OCI-LY7 (cell line): ENCODE measurements around the gene PDCD2L. TPM values are rescaled to one million over a fixed set of nuclear protein-coding genes. Genes with fewer than 3 reads are reported as not detected.

Experiments used
- BruUV-seq: library from RNA; stranded (reverse); fragments of 400-500 nt; replicated peaks from 2 replicates; lab custom pipeline; 2021; lab: Mats Ljungman, UMichigan
- CTCF ChIA-PET: fragments of 300-600 bp; sonication (Branson Sonifier 250); formaldehyde crosslinking; loops from one replicate; lab custom pipeline; 2022; ENCODE audit warnings: antibody characterized with exemption; ENCODE audit not compliant: unreplicated experiment; lab: Charles Lee
- POLR2A ChIA-PET: fragments of 300-600 bp; sonication (Branson Sonifier 250); formaldehyde crosslinking; loops from one replicate; lab custom pipeline; 2022; ENCODE audit warnings: antibody characterized with exemption; lab: Charles Lee
- DNase-seq: peaks from one replicate; pipeline ENCODE4 v3.0.0-alpha.2; 2015; ENCODE audit warnings: low spot score
- H2AFZ ChIP-seq: fragments of 200-600 bp; sonication (generic), shearing (Covaris generic); 2 replicates; pipeline ENCODE4 v1.6.1; 2014; ENCODE audit warnings: mild to moderate bottlenecking, antibody characterized with exemption, low read length, moderate library complexity
- H3K27ac ChIP-seq: fragments of 200-600 bp; sonication (generic); 2 replicates; pipeline ENCODE4 v1.5.1; 2014; ENCODE audit warnings: mixed run types, low read depth, mild to moderate bottlenecking, moderate library complexity, low read length, inconsistent platforms; ENCODE audit not compliant: poor library complexity, severe bottlenecking
- H3K36me3 ChIP-seq: fragments of 200-600 bp; sonication (generic); 2 replicates; pipeline ENCODE4 v1.6.1; 2014; ENCODE audit warnings: mild to moderate bottlenecking, antibody characterized with exemption, low read length, moderate library complexity, mixed read lengths; ENCODE audit not compliant: insufficient read depth
- H3K4me1 ChIP-seq: fragments of 200-600 bp; sonication (generic); 2 replicates; pipeline ENCODE4 v1.5.1; 2014; ENCODE audit warnings: mild to moderate bottlenecking, low read length; ENCODE audit not compliant: insufficient read depth, poor library complexity, severe bottlenecking
- H3K4me2 ChIP-seq: fragments of 200-600 bp; sonication (generic); 2 replicates; pipeline ENCODE4 v1.6.1; 2014; ENCODE audit warnings: mild to moderate bottlenecking, low read length
- H3K4me3 ChIP-seq: fragments of 200-600 bp; sonication (generic); 2 replicates; pipeline ENCODE4 v1.5.1; 2014; ENCODE audit warnings: mild to moderate bottlenecking, low read depth, low read length; ENCODE audit not compliant: poor library complexity, severe bottlenecking
- H3K79me2 ChIP-seq: fragments of 200-600 bp; sonication (generic); 2 replicates; pipeline ENCODE4 v1.6.1; 2016; ENCODE audit warnings: low read depth, mild to moderate bottlenecking, low read length, moderate library complexity, mixed read lengths; ENCODE audit not compliant: insufficient read depth
- H3K9me2 ChIP-seq: fragments of 200-600 bp; sonication (generic); 2 replicates; pipeline ENCODE4 v1.6.1; 2016; ENCODE audit warnings: mild to moderate bottlenecking, low read length, mixed read lengths; ENCODE audit not compliant: insufficient read depth
- H3K9me3 ChIP-seq: fragments of 200-600 bp; sonication (generic); 2 replicates; pipeline ENCODE4 v1.6.1; 2014; ENCODE audit warnings: mild to moderate bottlenecking, mixed run types, low read length, mixed read lengths
- H4K20me1 ChIP-seq: fragments of 200-600 bp; sonication (generic); 2 replicates; pipeline ENCODE4 v1.6.1; 2014; ENCODE audit warnings: mild to moderate bottlenecking, antibody characterized with exemption, low read length, moderate library complexity, mixed read lengths; ENCODE audit not compliant: insufficient read depth
- EZH2phosphoT487 ChIP-seq: fragments of 200-600 bp; sonication (generic); IDR thresholded peaks from 2 replicates; pipeline ENCODE4 v1.6.1; 2018; ENCODE audit warnings: low read depth, borderline replicate concordance, mild to moderate bottlenecking, mixed run types, antibody characterized with exemption, low read length, moderate library complexity, mixed read lengths
- intact Hi-C: fragments of 100-400 bp; cut with micrococcal nuclease; formaldehyde crosslinking; loops from one replicate; pipeline ENCODE4 v1.10.0; 2022; ENCODE audit not compliant: unreplicated experiment
- total RNA-seq, 2 experiments: library from RNA; depleted of rRNA in 1 of 2; stranded (reverse); fragments of >200 nt in 1 of 2; shearing (Covaris generic) in 1 of 2; gene quantifications; 2 replicates each; pipeline ENCODE4 v1.2.3, GENCODE V29; 2014 to 2022
- TF ChIP-seq, protein P1 (sequence below): fragments of 200-600 bp; sonication (generic); conservative IDR thresholded peaks from 2 replicates; pipeline ENCODE4 v1.5.1; 2014; ENCODE audit warnings: mild to moderate bottlenecking, antibody characterized with exemption, low read length, moderate library complexity, mixed read lengths

Gene PDCD2L
- total RNA-seq, 2 experiments from 2014 or later = 27.5 to 30.0 TPM

- TF ChIP-seq, protein P1, sequence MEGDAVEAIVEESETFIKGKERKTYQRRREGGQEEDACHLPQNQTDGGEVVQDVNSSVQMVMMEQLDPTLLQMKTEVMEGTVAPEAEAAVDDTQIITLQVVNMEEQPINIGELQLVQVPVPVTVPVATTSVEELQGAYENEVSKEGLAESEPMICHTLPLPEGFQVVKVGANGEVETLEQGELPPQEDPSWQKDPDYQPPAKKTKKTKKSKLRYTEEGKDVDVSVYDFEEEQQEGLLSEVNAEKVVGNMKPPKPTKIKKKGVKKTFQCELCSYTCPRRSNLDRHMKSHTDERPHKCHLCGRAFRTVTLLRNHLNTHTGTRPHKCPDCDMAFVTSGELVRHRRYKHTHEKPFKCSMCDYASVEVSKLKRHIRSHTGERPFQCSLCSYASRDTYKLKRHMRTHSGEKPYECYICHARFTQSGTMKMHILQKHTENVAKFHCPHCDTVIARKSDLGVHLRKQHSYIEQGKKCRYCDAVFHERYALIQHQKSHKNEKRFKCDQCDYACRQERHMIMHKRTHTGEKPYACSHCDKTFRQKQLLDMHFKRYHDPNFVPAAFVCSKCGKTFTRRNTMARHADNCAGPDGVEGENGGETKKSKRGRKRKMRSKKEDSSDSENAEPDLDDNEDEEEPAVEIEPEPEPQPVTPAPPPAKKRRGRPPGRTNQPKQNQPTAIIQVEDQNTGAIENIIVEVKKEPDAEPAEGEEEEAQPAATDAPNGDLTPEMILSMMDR = no peak
- no peak for TF ChIP-seq EZH2phosphoT487
- no peak overlapping the region for H3K4me3 ChIP-seq
- DNase-seq = no peak
- no peak overlapping the region for H3K4me2 ChIP-seq
- H2AFZ ChIP-seq = no peak overlapping the region
- H3K36me3 ChIP-seq = peaks cover 89% of the 10 kb centered on the region
- H4K20me1 ChIP-seq = peaks cover 38% of the 10 kb centered on the region
- ChIA-PET POLR2A (interaction anchor here (1.0 kb wide), 1 partner anchor 22 kb away, joined by 3 read pairs; no protein-coding TSS in a partner anchor), CTCF (no interaction called here)
- no TSS peak for BruUV-seq
- H3K4me1 ChIP-seq = peaks cover 24% of the 10 kb centered on the region
- no peak overlapping the region for H3K27ac ChIP-seq
- H3K79me2 ChIP-seq = peaks cover 92% of the 10 kb centered on the region
- no peaks in the 10 kb centered on the region for H3K9me2 ChIP-seq
- intact Hi-C loops = loop anchor here (10.0 kb wide), 1 partner anchor 1312 kb away; the partner anchor contains the start of genes IGFLR1, LIN37, PSENEN and U2AF1L4
- no peaks in the 10 kb centered on the region for H3K9me3 ChIP-seq
Observed at GRCh38 chr19:34432797-34433196, 28.6 kb downstream of the PDCD2L start.

DNA sequence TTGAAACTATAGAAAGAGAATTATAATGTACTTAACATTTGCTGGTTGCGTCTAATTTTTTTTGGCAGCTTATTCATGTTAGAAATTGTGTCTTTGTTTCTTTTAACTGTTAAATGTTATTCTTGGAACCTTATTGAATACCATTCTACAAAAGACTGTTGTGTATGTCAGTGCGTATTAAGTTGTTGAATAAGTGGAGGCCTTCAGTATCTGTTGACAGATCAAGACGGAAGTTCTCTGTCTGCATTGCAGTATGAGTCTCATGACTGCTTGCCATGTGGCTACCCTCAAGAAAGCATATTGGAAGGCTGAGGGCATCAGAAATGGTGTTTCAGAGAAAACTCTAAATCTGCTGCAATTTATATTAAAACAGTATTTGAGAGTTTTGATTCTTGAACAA is 32.5 kb downstream of the PDCD2L start:
- H3K4me1 ChIP-seq = peaks cover under 1% of the 10 kb centered on the region
- H3K4me3 ChIP-seq = no peak overlapping the region
- no peak overlapping the region for H2AFZ ChIP-seq
- TF ChIP-seq, protein P1 = no peak
- no peak for TF ChIP-seq EZH2phosphoT487
- H3K9me3 ChIP-seq = no peaks in the 10 kb centered on the region
- ChIA-PET POLR2A (interaction anchor here (1.5 kb wide), 1 partner anchor 12 kb away, joined by 4 read pairs; no protein-coding TSS in a partner anchor), CTCF (no interaction called here)
- H3K79me2 ChIP-seq = peaks cover 86% of the 10 kb centered on the region
- no peak overlapping the region for H3K4me2 ChIP-seq
- H3K36me3 ChIP-seq = peaks cover 99% of the 10 kb centered on the region
- no peak for DNase-seq
- no peaks in the 10 kb centered on the region for H3K9me2 ChIP-seq
- no TSS peak for BruUV-seq
- no peak overlapping the region for H3K27ac ChIP-seq
- peaks cover 27% of the 10 kb centered on the region for H4K20me1 ChIP-seq
- intact Hi-C loops = loop anchor here (10.0 kb wide), 1 partner anchor 1308 kb away; the partner anchor contains the start of genes IGFLR1, LIN37, PSENEN and U2AF1L4

GRCh38 chr19:34448191-34448590 is 44.0 kb downstream of the PDCD2L start:
- Histone ChIP-seq H3K4me3 (no peak overlapping the region), H3K9me3 (no peaks in the 10 kb centered on the region), H3K36me3 (peaks cover 98% of the 10 kb centered on the region), H3K4me2 (no peak overlapping the region), H2AFZ (no peak overlapping the region), H4K20me1 (peaks cover 8% of the 10 kb centered on the region), H3K9me2 (no peaks in the 10 kb centered on the region), H3K27ac (no peak overlapping the region), H3K4me1 (no peaks in the 10 kb centered on the region), H3K79me2 (peaks cover 6% of the 10 kb centered on the region; the same call in 1 of the 2 replicates)
- ChIA-PET CTCF (no interaction called here), POLR2A (interaction anchor here (0.7 to 1.0 kb wide), 3 partner anchors 12 to 116 kb away, joined by 4 to 9 read pairs (median 4); no protein-coding TSS in a partner anchor)
- no peak for TF ChIP-seq EZH2phosphoT487
- TF ChIP-seq, protein P1 = no peak
- no peak for DNase-seq
- no TSS peak for BruUV-seq
- intact Hi-C loops = no loop called here
